Right atrium auricular region (tissue), 2 donors: ENCODE results near the gene ACOXL. TPM values are rescaled to one million over a fixed set of nuclear protein-coding genes. Genes with fewer than 3 reads are reported as not detected.

ENCODE experiments used
- DNase-seq: peaks from one replicate; pipeline ENCODE4 v3.0.0-alpha.2; 2019; ENCODE audit warnings: low spot score
- H3K27ac ChIP-seq, 2 donors: fragments of 200-600 bp; sonication (generic); 1 replicate in 1 of 2; 2 replicates in 1 of 2; pipeline ENCODE4 v1.5.1; 2016 to 2019
- H3K27me3 ChIP-seq, 2 donors: fragments of 200-600 bp; sonication (generic); one replicate each; pipeline versions ENCODE4 v1.5.1 to v1.6.0; 2017 to 2019
- H3K36me3 ChIP-seq: fragments of 200-600 bp; sonication (generic); one replicate; pipeline ENCODE4 v1.5.1; 2016
- H3K4me1 ChIP-seq, 2 donors: fragments of 200-600 bp; sonication (generic); one replicate each; pipeline versions ENCODE4 v1.5.1 to v1.6.0; 2017 to 2019
- H3K4me3 ChIP-seq, 2 donors: fragments of 200-600 bp; sonication (generic); 1 replicate in 1 of 2; 2 replicates in 1 of 2; pipeline ENCODE4 v1.5.1; 2017 to 2019; ENCODE audit warnings: mild to moderate bottlenecking in 1 of 2, moderate library complexity in 1 of 2
- H3K9me3 ChIP-seq, 2 donors: fragments of 200-600 bp; sonication (generic); one replicate each; pipeline ENCODE4 v1.5.1; 2019
- CTCF ChIP-seq, 2 donors: fragments of 200-600 bp; sonication (generic); IDR thresholded peaks; one replicate each; pipeline ENCODE4 v1.5.1; 2019; ENCODE audit warnings: antibody characterized with exemption in 2 of 2
- total RNA-seq, 2 donors: library from RNA; depleted of rRNA; stranded (reverse); fragments of >200 nt; gene quantifications; one replicate each; pipeline ENCODE4 v1.1.0, GENCODE V29; 2016

ACOXL gene
- total RNA-seq, 2 donors from 2014 or later, result 0.33 to 0.55 TPM

- peaks cover 0 to 12% of the 10 kb centered on the region in 2 donors for H3K9me3 ChIP-seq
- no peak overlapping the region for H3K27ac ChIP-seq
- H3K4me1 ChIP-seq, result no peaks in the 10 kb centered on the region
- no peak overlapping the region for H3K4me3 ChIP-seq
- no peaks in the 10 kb centered on the region for H3K36me3 ChIP-seq
- TF ChIP-seq CTCF (IDR thresholded peaks at IDR 0.05), result no peak
- DNase-seq, result no peak
- no peaks in the 10 kb centered on the region for H3K27me3 ChIP-seq
Observed at GRCh38 chr2:110993557-110994231, 261.3 kb downstream of the ACOXL start.

DNA sequence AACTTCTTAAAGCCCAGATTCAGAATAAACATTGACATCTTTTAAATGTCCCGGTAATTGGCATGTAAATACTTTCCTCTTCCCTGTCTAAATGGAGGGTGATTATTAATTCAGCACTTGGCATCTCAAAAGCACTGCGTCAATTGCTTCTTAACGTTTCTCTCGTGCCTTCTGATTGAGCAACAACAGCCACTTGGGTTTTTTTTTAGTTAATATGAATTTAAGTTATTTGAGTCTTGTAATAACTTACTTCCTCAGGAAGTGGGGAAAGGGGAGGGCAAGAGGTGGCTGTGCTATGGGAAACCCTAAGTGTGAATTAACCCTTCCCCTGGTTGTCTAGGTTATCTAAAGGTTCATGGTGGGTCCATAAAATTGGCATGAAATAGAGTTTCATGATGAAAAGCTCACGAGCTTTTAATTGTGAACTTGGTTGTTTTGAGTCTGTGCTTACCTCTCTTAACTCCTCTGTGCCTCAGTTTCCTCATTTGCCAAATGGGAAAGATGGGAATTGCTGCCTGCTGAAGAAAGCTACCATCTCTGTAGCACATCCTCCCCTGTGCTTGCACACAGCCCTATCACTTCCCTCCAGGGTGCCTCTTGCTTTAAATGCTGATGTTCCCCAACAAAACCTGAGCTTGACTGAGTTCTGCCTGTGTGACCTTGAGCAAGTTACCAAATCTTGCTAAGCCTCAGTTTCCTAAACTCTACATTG is 262.0 kb downstream of the ACOXL start:
- no peak for DNase-seq
- H3K4me1 ChIP-seq, result no peaks in the 10 kb centered on the region
- no peak overlapping the region for H3K27ac ChIP-seq

GRCh38 chr2:110995911-110996310 is 263.5 kb downstream of the ACOXL start:
- H3K4me1 ChIP-seq, result no peaks in the 10 kb centered on the region
- no peak overlapping the region for H3K27ac ChIP-seq
- no peak for DNase-seq
- H3K27me3 ChIP-seq, result no peaks in the 10 kb centered on the region
- peaks cover 0 to 6% of the 10 kb centered on the region in 2 donors for H3K9me3 ChIP-seq
- no peak overlapping the region for H3K4me3 ChIP-seq
- no peak for TF ChIP-seq CTCF (IDR thresholded peaks at IDR 0.05)
- H3K36me3 ChIP-seq, result no peaks in the 10 kb centered on the region

More for the DNA sequence above, 262.0 kb downstream of the ACOXL start:
- no peaks in the 10 kb centered on the region for H3K27me3 ChIP-seq
- H3K36me3 ChIP-seq, result no peaks in the 10 kb centered on the region
- peaks cover 0 to 12% of the 10 kb centered on the region in 2 donors for H3K9me3 ChIP-seq
- no peak overlapping the region for H3K4me3 ChIP-seq
- no peak for TF ChIP-seq CTCF (IDR thresholded peaks at IDR 0.05)

DNA sequence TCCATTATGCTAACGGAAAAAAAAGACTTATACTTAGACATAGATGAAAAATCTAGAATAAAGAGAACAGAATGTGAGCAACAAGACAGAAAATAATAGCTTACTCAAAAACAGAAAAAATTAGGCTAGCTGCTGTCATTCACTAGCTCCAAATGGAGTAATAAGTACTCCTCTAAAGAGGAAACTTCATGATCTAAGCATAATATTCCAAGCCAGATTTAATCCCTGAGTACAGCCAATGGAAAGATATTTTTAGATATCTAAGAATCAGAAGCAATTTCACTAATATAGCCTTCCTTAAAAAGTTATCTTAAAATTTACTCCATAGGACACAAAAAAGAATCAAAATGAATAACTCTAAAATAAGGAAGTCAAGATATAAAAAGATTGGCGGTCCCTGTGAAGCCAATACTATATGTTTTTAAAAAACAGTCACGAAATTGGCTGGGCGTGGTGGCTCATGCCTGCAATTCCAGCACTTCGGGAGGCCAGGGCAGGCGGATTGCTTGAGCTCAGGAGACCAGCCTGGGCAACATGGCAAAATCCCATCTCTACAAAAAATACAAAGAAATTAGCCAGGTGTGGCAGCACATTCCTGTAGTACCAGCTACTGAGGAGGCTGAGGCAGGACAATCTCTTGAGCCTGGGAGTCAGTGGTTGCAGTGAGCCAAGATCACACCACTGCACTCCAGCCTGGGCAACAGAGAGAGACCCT is 265.1 kb downstream of the ACOXL start:
- Histone ChIP-seq H3K4me3 (no peak overlapping the region), H3K27ac (no peak overlapping the region), H3K27me3 (no peaks in the 10 kb centered on the region), H3K9me3 (no peaks in the 10 kb centered on the region), H3K36me3 (no peaks in the 10 kb centered on the region), H3K4me1 (no peaks in the 10 kb centered on the region)
- TF ChIP-seq CTCF (IDR thresholded peaks at IDR 0.05), result no peak
- DNase-seq, result no peak

DNA sequence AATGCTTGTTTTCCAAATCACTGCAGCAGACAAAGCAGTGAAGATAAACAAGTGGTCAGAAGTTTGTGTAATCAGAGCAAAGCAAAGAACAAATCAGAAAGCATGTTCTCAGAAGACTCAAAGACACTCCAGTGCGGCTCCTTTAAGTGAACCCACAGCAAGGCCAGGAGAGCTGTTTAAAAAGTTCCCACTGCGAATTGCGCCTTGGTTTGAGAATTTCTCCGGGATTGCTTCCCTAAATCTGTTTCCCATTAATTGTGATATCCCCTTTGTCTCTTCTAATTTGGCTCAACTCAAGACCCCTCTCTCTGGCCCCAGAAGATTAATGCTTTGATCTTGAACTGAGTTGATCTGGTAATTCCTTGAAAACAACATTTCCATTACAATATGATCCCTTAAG is 265.9 kb downstream of the ACOXL start:
- Histone ChIP-seq H3K27me3 (no peaks in the 10 kb centered on the region), H3K27ac (no peak overlapping the region), H3K9me3 (no peaks in the 10 kb centered on the region), H3K4me1 (no peaks in the 10 kb centered on the region), H3K4me3 (no peak overlapping the region), H3K36me3 (no peaks in the 10 kb centered on the region)
- DNase-seq, result no peak
- no peak for TF ChIP-seq CTCF (IDR thresholded peaks at IDR 0.05)
